Colonic mucosa (tissue), 4 donors: Measurements from ENCODE around the gene NPTX2. TPM values are rescaled to one million over a fixed set of nuclear protein-coding genes. Genes with fewer than 3 reads are reported as not detected.

ENCODE experiments used
- DNase-seq: peaks from one replicate; pipeline ENCODE4 v3.0.0-alpha.2; 2020
- H3K27ac ChIP-seq: fragments of 200-600 bp; one replicate; pipeline ENCODE4 v1.8.0; 2021
- H3K27me3 ChIP-seq: fragments of 200-600 bp; one replicate; pipeline ENCODE4 v1.8.0; 2021
- H3K36me3 ChIP-seq: fragments of 200-600 bp; one replicate; pipeline ENCODE4 v1.8.0; 2021
- H3K4me1 ChIP-seq: fragments of 200-600 bp; one replicate; pipeline ENCODE4 v1.8.0; 2021; ENCODE audit warnings: mild to moderate bottlenecking
- H3K4me3 ChIP-seq: fragments of 200-600 bp; one replicate; pipeline ENCODE4 v1.8.0; 2021
- H3K9ac ChIP-seq, 2 donors: one replicate each; pipeline ENCODE4 v1.7.0; 2013; ENCODE audit warnings: control low read depth in 2 of 2, low read depth in 2 of 2, low read length in 2 of 2
- H3K9me3 ChIP-seq: fragments of 200-600 bp; one replicate; pipeline ENCODE4 v1.8.0; 2021
- intact Hi-C: fragments of 100-400 bp; cut with DNase I; formaldehyde crosslinking; loops from one replicate; pipeline ENCODE4 v1.14.1; 2022
- total RNA-seq, 2 donors: library from RNA; stranded (reverse); fragmentation: NEBNext Ultra II Directional in 1 of 2; extraction: Animal tissue kit (Norgen Biotek cat#: 25700) in 1 of 2; gene quantifications; one replicate each; pipeline ENCODE4 v1.2.1, GENCODE V29; 2021
- TF ChIP-seq, protein P1 (sequence below): fragments of 200-600 bp; IDR thresholded peaks from one replicate; pipeline ENCODE4 v1.8.0; 2022; ENCODE audit warnings: antibody characterized with exemption, mild to moderate bottlenecking
- donor health status: healthy.
- donor health status: DM: no; HTN: no; CAD: no.
- donor health status: DM: no; HTN: no; CAD: no.

NPTX2 gene
- total RNA-seq, 2 donors from 2014 or later, result 0.89 to 1.6 TPM

GRCh38 chr7:98674461-98674860, 57.4 kb downstream of the NPTX2 start:
- intact Hi-C loops, result no loop called here
- Histone ChIP-seq H3K4me1 (no peaks in the 10 kb centered on the region), H3K9me3 (no peaks in the 10 kb centered on the region), H3K4me3 (no peak overlapping the region), H3K27ac (no peak overlapping the region), H3K9ac (no peak overlapping the region), H3K36me3 (no peaks in the 10 kb centered on the region), H3K27me3 (no peaks in the 10 kb centered on the region)
- no peak for DNase-seq
- TF ChIP-seq, protein P1, sequence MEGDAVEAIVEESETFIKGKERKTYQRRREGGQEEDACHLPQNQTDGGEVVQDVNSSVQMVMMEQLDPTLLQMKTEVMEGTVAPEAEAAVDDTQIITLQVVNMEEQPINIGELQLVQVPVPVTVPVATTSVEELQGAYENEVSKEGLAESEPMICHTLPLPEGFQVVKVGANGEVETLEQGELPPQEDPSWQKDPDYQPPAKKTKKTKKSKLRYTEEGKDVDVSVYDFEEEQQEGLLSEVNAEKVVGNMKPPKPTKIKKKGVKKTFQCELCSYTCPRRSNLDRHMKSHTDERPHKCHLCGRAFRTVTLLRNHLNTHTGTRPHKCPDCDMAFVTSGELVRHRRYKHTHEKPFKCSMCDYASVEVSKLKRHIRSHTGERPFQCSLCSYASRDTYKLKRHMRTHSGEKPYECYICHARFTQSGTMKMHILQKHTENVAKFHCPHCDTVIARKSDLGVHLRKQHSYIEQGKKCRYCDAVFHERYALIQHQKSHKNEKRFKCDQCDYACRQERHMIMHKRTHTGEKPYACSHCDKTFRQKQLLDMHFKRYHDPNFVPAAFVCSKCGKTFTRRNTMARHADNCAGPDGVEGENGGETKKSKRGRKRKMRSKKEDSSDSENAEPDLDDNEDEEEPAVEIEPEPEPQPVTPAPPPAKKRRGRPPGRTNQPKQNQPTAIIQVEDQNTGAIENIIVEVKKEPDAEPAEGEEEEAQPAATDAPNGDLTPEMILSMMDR, result no peak

DNA sequence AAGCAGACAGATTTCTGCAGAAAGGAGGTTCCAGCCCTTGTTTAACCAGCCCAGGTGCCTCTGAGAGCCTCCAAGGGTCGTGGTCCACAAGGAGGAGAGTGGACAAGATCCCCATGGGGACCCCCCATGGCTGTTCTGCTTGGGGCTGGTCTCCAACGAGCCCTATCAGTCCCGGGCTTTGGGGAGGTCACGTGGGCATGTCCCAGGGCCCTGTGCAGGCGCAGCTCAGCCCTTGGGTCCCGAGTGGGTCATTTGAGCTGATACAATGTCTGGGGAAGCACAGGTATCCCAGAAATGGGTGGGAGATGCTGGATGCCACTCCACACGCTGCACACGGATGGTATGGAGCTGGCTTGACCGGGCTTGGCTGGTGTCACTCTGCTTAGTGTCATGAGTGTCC, 57.8 kb downstream of the NPTX2 start:
- no peak overlapping the region for H3K4me3 ChIP-seq
- TF ChIP-seq, protein P1, result no peak
- no peaks in the 10 kb centered on the region for H3K4me1 ChIP-seq
- DNase-seq, result no peak
- H3K36me3 ChIP-seq, result no peaks in the 10 kb centered on the region
- no peak overlapping the region for H3K9ac ChIP-seq
- intact Hi-C loops, result no loop called here
- H3K27me3 ChIP-seq, result no peaks in the 10 kb centered on the region
- H3K27ac ChIP-seq, result no peak overlapping the region
- H3K9me3 ChIP-seq, result no peaks in the 10 kb centered on the region

- Histone ChIP-seq H3K27me3 (no peaks in the 10 kb centered on the region), H3K27ac (no peak overlapping the region), H3K36me3 (no peaks in the 10 kb centered on the region), H3K4me3 (no peak overlapping the region), H3K9ac (no peak overlapping the region), H3K4me1 (no peaks in the 10 kb centered on the region), H3K9me3 (no peaks in the 10 kb centered on the region)
- no peak for DNase-seq
- intact Hi-C loops, result no loop called here
- TF ChIP-seq, protein P1, result no peak
Observed at GRCh38 chr7:98678215-98678614, 61.1 kb downstream of the NPTX2 start.

Other genes starting within 250 kb of the NPTX2 start
- gene BAIAP2L1, start 216.2 kb upstream of the NPTX2 start, total RNA-seq, result 10 to 100 TPM; 63.9 to 66.2 TPM